ACHN (cell line): ENCODE results near the gene FOLR1.
"Not testable (repeated sequence)": the region's sequence is repeated elsewhere in the genome, so short reads cannot be mapped to it uniquely, and the experiment has no call there.

Source experiments
- DNase-seq: peaks from one replicate; pipeline ENCODE4 v3.0.0-alpha.2; 2015
- in situ Hi-C: cut with HindIII; loops from 2 replicates; pipeline ENCODE4 v1.10.0; 2017; ENCODE audit warnings: low sequenced_read_pairs, low pct_ligation_motif_present, low pct_unique_long_range_greater_than_20kb

Gene FOLR1

GRCh38 chr11:72179804-72180396 lies 12.0 kb upstream of the FOLR1 start:
- DNase-seq = peak; percentile 20
- in situ Hi-C loops = no loop called here

GRCh38 chr11:72180892-72181552 lies 10.9 kb upstream of the FOLR1 start:
- in situ Hi-C loops = not testable (repeated sequence)
- peak; percentile 5 for DNase-seq

GRCh38 chr11:72181553-72181958 lies 10.4 kb upstream of the FOLR1 start:
- peak; percentile 43 for DNase-seq
- in situ Hi-C loops = not testable (repeated sequence)

- DNase-seq = no peak
- in situ Hi-C loops = no loop called here
Measured at GRCh38 chr11:72188267-72188666, 3.7 kb upstream of the FOLR1 start.

DNA sequence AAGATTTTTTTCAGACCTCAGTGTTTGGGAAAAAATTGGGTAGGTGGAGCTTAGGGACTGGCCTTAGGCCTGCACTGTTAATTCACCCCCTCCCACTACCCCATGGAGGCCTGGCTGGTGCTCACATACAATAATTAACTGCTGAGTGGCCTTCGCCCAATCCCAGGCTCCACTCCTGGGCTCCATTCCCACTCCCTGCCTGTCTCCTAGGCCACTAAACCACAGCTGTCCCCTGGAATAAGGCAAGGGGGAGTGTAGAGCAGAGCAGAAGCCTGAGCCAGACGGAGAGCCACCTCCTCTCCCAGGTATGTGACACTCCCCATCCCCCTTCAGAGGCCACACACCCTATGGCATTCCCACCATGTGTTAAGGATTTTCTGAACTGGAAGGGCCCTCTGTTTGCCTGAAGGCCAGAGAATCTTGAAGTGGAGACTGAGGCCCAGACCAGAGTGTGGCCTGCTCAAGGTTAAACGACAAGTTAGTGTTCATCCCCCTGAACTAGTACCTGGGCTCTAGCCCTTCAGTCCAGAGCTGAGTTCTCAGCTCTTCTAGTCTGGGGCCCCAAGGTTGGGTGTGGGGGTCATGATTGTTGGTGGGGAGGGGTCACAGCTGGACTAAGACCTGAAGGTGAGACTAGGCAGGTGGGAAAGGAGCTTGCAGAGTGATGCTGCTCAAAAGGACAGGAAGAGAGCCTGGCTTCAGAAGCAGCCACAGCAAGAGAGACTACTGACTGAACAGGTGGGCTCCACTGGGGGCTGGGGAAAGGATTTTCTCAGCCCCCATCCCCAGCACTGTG lies 2.3 kb upstream of the FOLR1 start:
- DNase-seq = peak; percentile 30
- in situ Hi-C loops = no loop called here

DNA sequence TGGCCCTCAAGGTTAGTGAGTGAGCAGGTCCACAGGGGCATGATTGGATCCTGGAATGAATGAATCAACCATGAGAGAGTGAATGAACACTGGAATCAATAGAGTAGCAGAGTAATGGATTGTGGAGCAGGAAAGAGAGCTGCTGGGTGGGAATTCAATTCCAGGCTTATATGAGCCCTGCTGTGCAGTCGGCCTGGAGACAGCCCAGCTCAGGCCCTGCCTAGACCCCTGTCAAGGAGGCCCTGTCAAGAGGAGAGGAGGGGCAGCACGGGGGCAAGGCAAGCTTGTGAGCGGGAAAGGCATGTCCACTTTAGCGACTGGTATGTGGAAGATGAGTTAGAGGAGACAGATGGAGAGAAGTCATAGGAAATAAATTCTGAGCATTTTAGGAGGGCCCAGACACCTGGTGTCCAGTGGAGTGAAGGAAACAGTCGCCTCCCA lies 1.3 kb upstream of the FOLR1 start:
- DNase-seq = no peak
- in situ Hi-C loops = no loop called here

- in situ Hi-C loops = no loop called here
- no peak for DNase-seq
Measured at GRCh38 chr11:72195518-72196270, 3.8 kb downstream of the FOLR1 start.

DNA sequence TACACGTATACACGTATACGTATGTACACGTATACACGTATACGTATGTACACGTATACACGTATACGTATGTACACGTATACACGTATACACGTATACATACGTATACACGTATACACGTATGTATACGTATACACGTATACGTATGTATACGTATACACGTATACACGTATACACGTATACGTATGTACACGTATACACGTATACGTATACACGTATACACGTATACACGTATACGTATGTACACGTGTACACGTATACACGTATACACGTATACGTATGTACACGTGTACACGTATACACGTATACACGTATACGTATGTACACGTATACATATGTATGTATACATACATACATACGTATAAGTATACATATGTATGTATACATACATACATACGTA lies 9.5 kb downstream of the FOLR1 start:
- in situ Hi-C loops, DNase-seq: not testable (repeated sequence)

- in situ Hi-C loops = no loop called here
- no peak for DNase-seq
Measured at GRCh38 chr11:72202571-72202970, 10.6 kb downstream of the FOLR1 start.

- DNase-seq = no peak
- in situ Hi-C loops = no loop called here
Measured at GRCh38 chr11:72203163-72203562, 11.2 kb downstream of the FOLR1 start.

- in situ Hi-C loops = no loop called here
- no peak for DNase-seq
Measured at GRCh38 chr11:72204886-72205285, 12.9 kb downstream of the FOLR1 start.

- DNase-seq, in situ Hi-C loops: not testable (repeated sequence)
Measured at GRCh38 chr11:72206794-72207193, 14.9 kb downstream of the FOLR1 start.

DNA sequence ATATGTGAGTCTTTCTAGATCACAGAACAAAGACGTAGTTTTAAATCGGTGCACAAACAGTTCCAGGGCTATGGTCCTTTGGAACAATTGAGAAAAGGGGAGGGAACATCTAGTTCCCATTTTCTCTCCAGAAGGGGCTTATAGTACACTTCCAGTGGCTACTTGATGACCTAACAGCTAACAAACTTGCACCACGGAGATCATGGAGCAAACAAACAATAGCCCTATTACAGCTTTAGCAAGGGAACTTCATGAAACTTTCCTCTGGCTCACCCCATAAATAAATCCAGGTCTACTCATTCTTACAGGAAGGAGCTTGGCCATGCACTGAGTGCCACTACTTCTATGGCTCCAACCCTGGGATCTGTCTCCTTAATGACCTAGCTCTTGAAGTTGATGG lies 16.3 kb downstream of the FOLR1 start:
- DNase-seq = no peak
- in situ Hi-C loops = no loop called here

DNA sequence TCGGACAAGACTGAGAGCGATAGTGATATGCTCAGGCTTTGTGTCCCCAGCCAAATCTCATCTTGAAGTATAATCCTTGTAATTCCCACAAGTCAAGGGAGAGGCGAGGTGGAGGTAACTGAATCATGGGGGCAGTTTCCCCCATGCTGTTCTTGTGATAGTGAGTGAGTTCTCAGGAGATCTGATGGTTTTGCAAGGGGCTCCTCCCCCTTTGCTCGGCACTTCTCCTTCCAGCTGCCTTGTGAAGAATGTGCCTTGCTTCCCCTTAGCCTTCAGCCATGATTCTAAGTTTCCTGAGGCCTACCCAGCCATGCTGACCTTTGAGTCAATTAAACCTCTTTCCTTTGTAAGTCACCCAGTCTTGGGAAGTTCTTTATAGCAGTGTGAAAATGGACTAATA lies 17.2 kb downstream of the FOLR1 start:
- in situ Hi-C loops = no loop called here
- DNase-seq = no peak

DNA sequence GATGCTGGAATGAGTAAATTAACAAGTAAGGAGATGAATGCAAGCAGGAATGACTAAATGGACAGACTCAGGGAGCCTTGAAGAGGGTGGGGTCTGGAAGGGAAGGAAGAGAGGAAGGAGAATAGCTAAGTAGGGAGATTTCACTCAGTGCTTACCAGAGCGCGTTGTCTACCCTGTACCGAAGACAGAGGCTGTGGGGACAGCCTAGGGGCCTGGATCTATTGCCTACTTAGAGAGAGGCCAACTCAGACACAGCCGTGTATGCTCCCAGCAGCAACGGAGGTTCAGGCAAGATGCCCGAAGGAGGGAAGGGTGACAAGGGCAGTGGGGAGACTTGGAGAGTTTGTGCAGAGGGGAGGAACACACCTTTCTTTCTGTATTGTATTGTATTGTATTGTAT lies 24.7 kb downstream of the FOLR1 start, which contains the start of gene FOLR2:
FOLR2 (plus strand) TSS at position 157 of the 400 bp plus-strand sequence. CDS start 1,791 bp downstream, outside the sequence.
- no peak for DNase-seq
- in situ Hi-C loops = no loop called here

GRCh38 chr11:72217841-72218240 lies 25.9 kb downstream of the FOLR1 start:
- no peak for DNase-seq
- in situ Hi-C loops = no loop called here

DNA sequence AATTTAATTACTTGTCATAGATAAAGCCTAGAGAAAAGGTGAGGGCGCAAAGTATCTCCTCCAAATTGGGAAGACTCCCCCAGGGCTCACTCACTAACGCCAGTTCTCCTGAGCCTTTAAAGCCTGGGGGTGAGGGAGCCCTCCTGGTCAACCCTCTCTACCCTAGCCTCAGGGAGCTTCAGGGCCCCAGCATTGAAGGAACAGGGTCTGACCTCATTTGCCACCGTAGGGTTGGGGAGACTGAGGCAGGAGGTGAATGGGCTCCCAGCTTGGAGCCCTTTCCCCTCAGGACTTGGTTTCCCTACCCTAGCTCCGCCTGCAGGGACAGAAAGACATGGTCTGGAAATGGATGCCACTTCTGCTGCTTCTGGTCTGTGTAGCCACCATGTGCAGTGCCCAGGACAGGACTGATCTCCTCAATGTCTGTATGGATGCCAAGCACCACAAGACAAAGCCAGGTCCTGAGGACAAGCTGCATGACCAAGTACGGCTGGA lies 26.4 kb downstream of the FOLR1 start:
- DNase-seq = no peak
- in situ Hi-C loops = no loop called here

GRCh38 chr11:72220696-72221363 lies 28.9 kb downstream of the FOLR1 start:
- no peak for DNase-seq

More at GRCh38 chr11:72220696-72221363, 28.9 kb downstream of the FOLR1 start:
- in situ Hi-C loops = no loop called here
